Measurements from ENCODE around the gene FZD4.
"Not testable (repeated sequence)": the region's sequence is repeated elsewhere in the genome, so short reads cannot be mapped to it uniquely, and the experiment has no call there.

DNA sequence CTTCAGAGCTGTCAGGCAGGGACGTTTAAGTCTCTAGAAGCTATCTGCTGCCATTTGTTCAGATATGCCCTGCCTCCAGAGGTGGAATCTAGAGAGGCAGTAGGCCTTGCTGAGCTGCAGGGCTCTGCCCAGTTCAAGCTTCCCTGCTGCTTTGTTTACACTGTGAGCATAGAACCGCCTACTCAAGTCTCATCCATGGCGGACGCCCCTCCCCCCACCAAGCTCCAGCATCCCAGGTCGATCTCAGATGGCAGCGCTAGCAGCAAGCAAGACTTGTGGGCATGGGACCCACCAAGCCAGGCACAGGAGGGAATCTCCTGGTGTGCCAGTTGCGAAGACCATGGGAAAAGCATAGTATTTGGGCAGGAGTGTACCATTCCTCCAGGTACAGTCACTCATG lies 12.4 kb upstream of the FZD4 start:
- TF ChIP-seq, protein P1, sequence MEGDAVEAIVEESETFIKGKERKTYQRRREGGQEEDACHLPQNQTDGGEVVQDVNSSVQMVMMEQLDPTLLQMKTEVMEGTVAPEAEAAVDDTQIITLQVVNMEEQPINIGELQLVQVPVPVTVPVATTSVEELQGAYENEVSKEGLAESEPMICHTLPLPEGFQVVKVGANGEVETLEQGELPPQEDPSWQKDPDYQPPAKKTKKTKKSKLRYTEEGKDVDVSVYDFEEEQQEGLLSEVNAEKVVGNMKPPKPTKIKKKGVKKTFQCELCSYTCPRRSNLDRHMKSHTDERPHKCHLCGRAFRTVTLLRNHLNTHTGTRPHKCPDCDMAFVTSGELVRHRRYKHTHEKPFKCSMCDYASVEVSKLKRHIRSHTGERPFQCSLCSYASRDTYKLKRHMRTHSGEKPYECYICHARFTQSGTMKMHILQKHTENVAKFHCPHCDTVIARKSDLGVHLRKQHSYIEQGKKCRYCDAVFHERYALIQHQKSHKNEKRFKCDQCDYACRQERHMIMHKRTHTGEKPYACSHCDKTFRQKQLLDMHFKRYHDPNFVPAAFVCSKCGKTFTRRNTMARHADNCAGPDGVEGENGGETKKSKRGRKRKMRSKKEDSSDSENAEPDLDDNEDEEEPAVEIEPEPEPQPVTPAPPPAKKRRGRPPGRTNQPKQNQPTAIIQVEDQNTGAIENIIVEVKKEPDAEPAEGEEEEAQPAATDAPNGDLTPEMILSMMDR (IDR thresholded peaks at IDR 0.05; ENCODE audit: low read depth, low read length) = not testable (repeated sequence)
- not testable (repeated sequence) for TF ChIP-seq POLR2A (IDR thresholded peaks at IDR 0.05; ENCODE audit: extremely low read depth, insufficient read length); MYC (IDR thresholded peaks at IDR 0.05; ENCODE audit: low read depth, low read length)
- TF ChIP-seq, protein P2, sequence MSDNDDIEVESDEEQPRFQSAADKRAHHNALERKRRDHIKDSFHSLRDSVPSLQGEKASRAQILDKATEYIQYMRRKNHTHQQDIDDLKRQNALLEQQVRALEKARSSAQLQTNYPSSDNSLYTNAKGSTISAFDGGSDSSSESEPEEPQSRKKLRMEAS (IDR thresholded peaks at IDR 0.05; ENCODE audit: low read depth, low read length) = not testable (repeated sequence)
